Measurements from ENCODE around the gene OR52W1. TPM values are rescaled to one million over a fixed set of nuclear protein-coding genes. Genes with fewer than 3 reads are reported as not detected.
"Not testable (repeated sequence)": the region's sequence is repeated elsewhere in the genome, so short reads cannot be mapped to it uniquely, and the experiment has no call there.

Gene OR52W1
- total RNA-seq, 1 experiment from 2014 or later = not detected

DNA sequence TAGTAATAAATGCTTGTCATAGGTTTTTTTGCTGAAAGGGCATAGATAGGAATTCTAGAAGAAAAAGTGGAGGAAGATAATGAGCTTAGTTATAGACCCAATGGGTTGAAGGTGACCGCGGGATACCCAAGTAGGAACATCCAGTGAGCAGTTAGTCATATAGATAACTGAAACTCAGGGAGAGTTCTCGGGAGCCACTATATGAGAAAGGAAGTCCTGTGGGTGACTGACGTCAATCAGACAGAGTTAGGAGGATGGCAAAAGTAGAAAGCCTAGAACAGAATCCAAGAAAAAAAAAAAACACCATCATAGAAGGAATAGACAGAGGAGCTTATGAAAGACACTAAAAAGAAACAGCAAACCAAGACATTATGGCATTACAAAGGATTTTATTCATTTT, 38.2 kb downstream of the OR52W1 start:
- Histone ChIP-seq H3K27me3 (ENCODE audit: low read length) (no peaks in the 10 kb centered on the region), H3K36me3 (ENCODE audit: insufficient read depth, low read length) (no peaks in the 10 kb centered on the region), H3K4me3 (ENCODE audit: low read length) (no peak overlapping the region), H4K20me1 (ENCODE audit: insufficient read depth, low read depth, low read length) (no peaks in the 10 kb centered on the region), H3K9ac (ENCODE audit: low read length) (no peak overlapping the region), H3K79me2 (ENCODE audit: low read length) (peaks cover 21% of the 10 kb centered on the region), H3K4me1 (ENCODE audit: low read length) (peaks cover 43% of the 10 kb centered on the region), H3K27ac (ENCODE audit: low read length) (no peak overlapping the region), H3K9me2 (replicated peaks; ENCODE audit: insufficient read depth, low read length) (no peaks in the 10 kb centered on the region), H2AFZ (ENCODE audit: low read length) (no peak overlapping the region), H3K9me3 (ENCODE audit: low read length) (no peaks in the 10 kb centered on the region), H3K4me2 (ENCODE audit: low read depth, low read length, poor library complexity, severe bottlenecking) (no peak overlapping the region)
- no peak for DNase-seq

DNA sequence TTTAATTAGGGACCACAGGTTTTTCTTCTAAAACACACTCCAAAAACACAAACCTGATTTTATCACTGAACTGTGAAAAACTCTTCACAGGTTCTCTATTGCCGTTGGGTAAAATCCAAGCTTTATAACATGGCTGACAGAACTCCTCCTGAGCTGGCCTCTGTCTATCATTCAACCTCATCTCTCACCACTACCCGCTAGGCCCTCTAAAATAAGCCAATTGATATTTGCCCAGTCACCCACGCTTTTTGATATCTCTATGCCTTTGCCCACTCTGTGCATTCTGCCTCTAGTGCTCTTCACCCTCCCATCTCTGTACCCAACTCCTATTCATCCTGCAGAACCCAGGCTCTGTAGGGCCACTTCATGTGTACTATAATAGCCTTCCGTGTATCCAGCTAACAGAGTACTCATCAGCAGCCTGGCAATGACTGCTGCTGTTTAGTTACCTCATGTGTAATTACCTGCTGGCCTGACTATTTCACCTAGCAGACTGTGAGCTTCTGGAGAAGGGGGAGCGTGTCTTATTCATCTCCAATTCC, 38.8 kb downstream of the OR52W1 start:
- Histone ChIP-seq H3K9me3 (ENCODE audit: low read length) (no peaks in the 10 kb centered on the region), H3K27me3 (ENCODE audit: low read length) (no peaks in the 10 kb centered on the region), H3K36me3 (ENCODE audit: insufficient read depth, low read length) (no peaks in the 10 kb centered on the region), H3K9me2 (replicated peaks; ENCODE audit: insufficient read depth, low read length) (no peaks in the 10 kb centered on the region), H3K4me3 (ENCODE audit: low read length) (no peak overlapping the region), H3K4me1 (ENCODE audit: low read length) (peaks cover 40% of the 10 kb centered on the region), H3K27ac (ENCODE audit: low read length) (no peak overlapping the region), H3K79me2 (ENCODE audit: low read length) (peaks cover 16% of the 10 kb centered on the region), H4K20me1 (ENCODE audit: insufficient read depth, low read depth, low read length) (no peaks in the 10 kb centered on the region), H3K4me2 (ENCODE audit: low read depth, low read length, poor library complexity, severe bottlenecking) (no peak overlapping the region), H3K9ac (ENCODE audit: low read length) (no peak overlapping the region), H2AFZ (ENCODE audit: low read length) (no peak overlapping the region)
- DNase-seq = no peak

DNA sequence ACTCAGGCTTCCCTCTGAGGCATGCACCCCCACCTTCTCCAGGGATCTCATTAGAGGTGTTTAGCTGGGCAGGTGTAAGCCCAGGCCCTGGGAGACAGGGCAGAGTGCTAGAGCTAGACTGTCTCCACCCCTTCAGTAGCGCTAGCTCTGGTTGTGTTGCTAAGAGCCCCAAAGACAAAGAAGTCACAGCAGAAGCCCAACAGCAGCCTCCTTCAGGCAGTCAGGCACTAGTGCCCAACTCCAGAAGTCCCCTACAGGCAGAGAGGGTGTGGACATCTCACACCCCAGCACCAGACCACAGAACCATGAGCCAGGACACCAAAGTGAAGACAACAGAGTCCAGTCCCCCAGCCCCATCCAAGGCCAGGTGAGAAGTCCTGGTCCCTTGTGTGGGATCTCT, 39.9 kb downstream of the OR52W1 start, which contains the start of gene CNGA4:
Gene CNGA4 (plus strand): TSS at position 188 of the 400 bp plus-strand sequence. CDS start 118 bp downstream, at position 306.
- H2AFZ ChIP-seq (ENCODE audit: low read length) = no peak within 1 kb of the TSS
- H3K27me3 ChIP-seq (ENCODE audit: low read length) = no peaks in the 10 kb centered on the region
- H3K9ac ChIP-seq (ENCODE audit: low read length) = no peak within 1 kb of the TSS
- no peak within 1 kb of the TSS for H3K4me2 ChIP-seq (ENCODE audit: low read depth, low read length, poor library complexity, severe bottlenecking)
- H3K36me3 ChIP-seq (ENCODE audit: insufficient read depth, low read length) = no peaks in the 10 kb centered on the region
- no peaks in the 10 kb centered on the region for H4K20me1 ChIP-seq (ENCODE audit: insufficient read depth, low read depth, low read length)
- H3K9me3 ChIP-seq (ENCODE audit: low read length) = no peaks in the 10 kb centered on the region
- H3K4me3 ChIP-seq (ENCODE audit: low read length) = no peak within 1 kb of the TSS
- DNase-seq = no peak
- peaks cover 29% of the 10 kb centered on the region for H3K4me1 ChIP-seq (ENCODE audit: low read length)
- no peaks in the 10 kb centered on the region for H3K9me2 ChIP-seq (replicated peaks; ENCODE audit: insufficient read depth, low read length)
- H3K27ac ChIP-seq (ENCODE audit: low read length) = no peak within 1 kb of the TSS
- peaks cover 5% of the 10 kb centered on the region for H3K79me2 ChIP-seq (ENCODE audit: low read length)

DNA sequence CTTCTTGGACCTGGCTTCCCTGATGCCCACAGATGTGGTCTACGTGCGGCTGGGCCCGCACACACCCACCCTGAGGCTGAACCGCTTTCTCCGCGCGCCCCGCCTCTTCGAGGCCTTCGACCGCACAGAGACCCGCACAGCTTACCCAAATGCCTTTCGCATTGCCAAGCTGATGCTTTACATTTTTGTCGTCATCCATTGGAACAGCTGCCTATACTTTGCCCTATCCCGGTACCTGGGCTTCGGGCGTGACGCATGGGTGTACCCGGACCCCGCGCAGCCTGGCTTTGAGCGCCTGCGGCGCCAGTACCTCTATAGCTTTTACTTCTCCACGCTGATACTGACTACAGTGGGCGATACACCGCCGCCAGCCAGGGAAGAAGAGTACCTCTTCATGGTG, 41.1 kb downstream of the OR52W1 start:
- Histone ChIP-seq H3K9me2 (replicated peaks; ENCODE audit: insufficient read depth, low read length) (no peaks in the 10 kb centered on the region), H3K9ac (ENCODE audit: low read length) (no peak overlapping the region), H2AFZ (ENCODE audit: low read length) (no peak overlapping the region), H3K4me3 (ENCODE audit: low read length) (no peak overlapping the region), H3K27ac (ENCODE audit: low read length) (no peak overlapping the region), H3K79me2 (ENCODE audit: low read length) (no peaks in the 10 kb centered on the region), H3K27me3 (ENCODE audit: low read length) (no peaks in the 10 kb centered on the region), H3K9me3 (ENCODE audit: low read length) (no peaks in the 10 kb centered on the region), H3K4me1 (ENCODE audit: low read length) (peaks cover 29% of the 10 kb centered on the region), H3K4me2 (ENCODE audit: low read depth, low read length, poor library complexity, severe bottlenecking) (no peak overlapping the region), H3K36me3 (ENCODE audit: insufficient read depth, low read length) (no peaks in the 10 kb centered on the region), H4K20me1 (ENCODE audit: insufficient read depth, low read depth, low read length) (no peaks in the 10 kb centered on the region)
- DNase-seq = no peak

DNA sequence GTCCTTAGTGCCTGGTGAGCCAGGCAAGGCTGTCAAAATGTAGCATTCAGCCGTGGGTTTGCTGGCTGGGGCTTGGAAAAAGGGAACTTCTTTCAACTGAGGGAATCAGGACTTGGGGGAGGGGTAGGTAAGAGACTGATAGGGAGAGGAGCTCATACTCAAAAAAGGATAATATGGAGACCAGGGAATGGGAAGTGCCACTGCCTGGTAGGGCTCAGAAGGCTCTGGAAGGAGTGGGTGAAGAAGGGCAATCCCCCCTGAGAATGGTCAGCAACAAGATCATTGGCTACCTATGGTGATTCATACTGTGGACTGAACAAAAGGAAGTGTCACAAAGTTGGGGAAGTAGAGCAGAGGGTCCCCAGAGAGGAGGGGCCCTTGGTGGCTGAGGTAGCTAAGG, 41.8 kb downstream of the OR52W1 start:
- Histone ChIP-seq H3K4me3 (ENCODE audit: low read length) (no peak overlapping the region), H3K79me2 (ENCODE audit: low read length) (no peaks in the 10 kb centered on the region), H4K20me1 (ENCODE audit: insufficient read depth, low read depth, low read length) (no peaks in the 10 kb centered on the region), H3K27ac (ENCODE audit: low read length) (no peak overlapping the region), H3K27me3 (ENCODE audit: low read length) (no peaks in the 10 kb centered on the region), H3K9ac (ENCODE audit: low read length) (no peak overlapping the region), H3K4me2 (ENCODE audit: low read depth, low read length, poor library complexity, severe bottlenecking) (no peak overlapping the region), H3K4me1 (ENCODE audit: low read length) (peaks cover 23% of the 10 kb centered on the region), H3K9me2 (replicated peaks; ENCODE audit: insufficient read depth, low read length) (no peaks in the 10 kb centered on the region), H2AFZ (ENCODE audit: low read length) (no peak overlapping the region), H3K9me3 (ENCODE audit: low read length) (no peaks in the 10 kb centered on the region), H3K36me3 (ENCODE audit: insufficient read depth, low read length) (no peaks in the 10 kb centered on the region)
- no peak for DNase-seq

DNA sequence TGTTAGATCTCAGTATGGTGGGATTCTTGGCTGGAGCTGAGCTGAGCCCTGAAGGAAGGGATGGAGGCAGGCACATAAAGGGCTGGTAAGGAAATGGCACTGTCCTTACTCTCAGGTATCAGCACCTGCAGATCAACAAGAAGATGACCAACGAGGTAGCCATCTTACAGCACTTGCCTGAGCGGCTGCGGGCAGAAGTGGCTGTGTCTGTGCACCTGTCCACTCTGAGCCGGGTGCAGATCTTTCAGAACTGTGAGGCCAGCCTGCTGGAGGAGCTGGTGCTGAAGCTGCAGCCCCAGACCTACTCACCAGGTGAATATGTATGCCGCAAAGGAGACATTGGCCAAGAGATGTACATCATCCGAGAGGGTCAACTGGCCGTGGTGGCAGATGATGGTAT, 42.3 kb downstream of the OR52W1 start:
- H3K4me2 ChIP-seq (ENCODE audit: low read depth, low read length, poor library complexity, severe bottlenecking) = no peak overlapping the region

DNA sequence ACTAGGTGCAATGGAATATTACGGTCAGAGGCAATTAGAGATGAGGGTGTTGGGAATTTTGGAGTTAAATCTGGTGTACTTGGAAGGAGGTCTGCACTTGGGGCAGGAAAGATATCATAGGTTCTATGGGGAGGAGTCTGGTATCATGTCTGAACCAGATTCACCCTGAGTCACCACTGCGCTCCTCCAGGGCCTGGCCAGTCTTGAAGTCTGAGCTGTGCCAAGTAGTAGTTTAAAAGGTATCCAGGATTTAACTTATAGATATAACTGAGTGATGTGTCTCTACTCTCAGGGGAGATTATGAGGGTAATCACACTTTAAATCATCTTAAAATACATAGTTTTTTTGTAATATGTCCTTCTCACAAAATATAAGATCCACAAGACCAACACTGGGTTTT, 46.5 kb downstream of the OR52W1 start:
- Histone ChIP-seq H3K4me1 (ENCODE audit: low read length) (0 out of 2 replicates have a peak, but pooled peaks cover 4% of the 10 kb centered on the region), H3K36me3 (ENCODE audit: insufficient read depth, low read length) (no peaks in the 10 kb centered on the region), H3K9me3 (ENCODE audit: low read length) (no peaks in the 10 kb centered on the region), H3K27me3 (ENCODE audit: low read length) (no peaks in the 10 kb centered on the region), H3K9me2 (replicated peaks; ENCODE audit: insufficient read depth, low read length) (no peaks in the 10 kb centered on the region), H3K9ac (ENCODE audit: low read length) (no peak overlapping the region), H3K27ac (ENCODE audit: low read length) (no peak overlapping the region), H4K20me1 (ENCODE audit: insufficient read depth, low read depth, low read length) (no peaks in the 10 kb centered on the region), H3K4me3 (ENCODE audit: low read length) (no peak overlapping the region), H2AFZ (ENCODE audit: low read length) (no peak overlapping the region), H3K79me2 (ENCODE audit: low read length) (no peaks in the 10 kb centered on the region), H3K4me2 (ENCODE audit: low read depth, low read length, poor library complexity, severe bottlenecking) (no peak overlapping the region)
- DNase-seq = no peak

More for the DNA sequence above, 42.3 kb downstream of the OR52W1 start:
- no peak for DNase-seq
- Histone ChIP-seq H3K4me3 (ENCODE audit: low read length) (no peak overlapping the region), H4K20me1 (ENCODE audit: insufficient read depth, low read depth, low read length) (no peaks in the 10 kb centered on the region), H3K27me3 (ENCODE audit: low read length) (no peaks in the 10 kb centered on the region), H3K4me1 (ENCODE audit: low read length) (peaks cover 22% of the 10 kb centered on the region), H3K9ac (ENCODE audit: low read length) (no peak overlapping the region), H2AFZ (ENCODE audit: low read length) (no peak overlapping the region), H3K36me3 (ENCODE audit: insufficient read depth, low read length) (no peaks in the 10 kb centered on the region), H3K9me2 (replicated peaks; ENCODE audit: insufficient read depth, low read length) (no peaks in the 10 kb centered on the region), H3K9me3 (ENCODE audit: low read length) (no peaks in the 10 kb centered on the region), H3K79me2 (ENCODE audit: low read length) (no peaks in the 10 kb centered on the region), H3K27ac (ENCODE audit: low read length) (no peak overlapping the region)

DNA sequence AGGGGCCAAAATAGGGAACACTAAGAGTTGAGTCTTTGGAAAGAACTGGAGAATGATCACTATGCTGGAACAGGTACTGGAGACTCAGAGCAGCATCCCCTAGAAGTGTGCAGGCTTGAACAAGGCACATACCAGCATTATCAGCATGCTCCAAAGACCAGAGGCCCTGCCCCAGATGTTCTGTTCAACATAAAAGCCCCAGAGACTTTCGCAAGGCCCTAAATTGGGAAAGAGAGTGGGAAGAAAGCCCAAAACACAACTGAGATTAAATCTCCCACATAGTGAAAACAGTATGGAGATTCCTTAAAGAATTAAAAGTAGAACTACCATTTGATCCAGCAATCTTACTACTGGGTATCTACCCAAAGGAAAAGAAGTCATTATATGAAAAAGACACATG, 49.2 kb downstream of the OR52W1 start:
- H3K9ac ChIP-seq (ENCODE audit: low read length) = no peak overlapping the region
- no peaks in the 10 kb centered on the region for H4K20me1 ChIP-seq (ENCODE audit: insufficient read depth, low read depth, low read length)
- no peak for DNase-seq
- no peaks in the 10 kb centered on the region for H3K4me1 ChIP-seq (ENCODE audit: low read length)
- H2AFZ ChIP-seq (ENCODE audit: low read length) = no peak overlapping the region
- H3K4me2 ChIP-seq (ENCODE audit: low read depth, low read length, poor library complexity, severe bottlenecking) = no peak overlapping the region
- H3K9me3 ChIP-seq (ENCODE audit: low read length) = no peaks in the 10 kb centered on the region
- H3K9me2 ChIP-seq (replicated peaks; ENCODE audit: insufficient read depth, low read length) = no peaks in the 10 kb centered on the region
- no peaks in the 10 kb centered on the region for H3K79me2 ChIP-seq (ENCODE audit: low read length)
- H3K4me3 ChIP-seq (ENCODE audit: low read length) = no peak overlapping the region
- no peaks in the 10 kb centered on the region for H3K36me3 ChIP-seq (ENCODE audit: insufficient read depth, low read length)
- H3K27ac ChIP-seq (ENCODE audit: low read length) = no peak overlapping the region
- H3K27me3 ChIP-seq (ENCODE audit: low read length) = no peaks in the 10 kb centered on the region

DNA sequence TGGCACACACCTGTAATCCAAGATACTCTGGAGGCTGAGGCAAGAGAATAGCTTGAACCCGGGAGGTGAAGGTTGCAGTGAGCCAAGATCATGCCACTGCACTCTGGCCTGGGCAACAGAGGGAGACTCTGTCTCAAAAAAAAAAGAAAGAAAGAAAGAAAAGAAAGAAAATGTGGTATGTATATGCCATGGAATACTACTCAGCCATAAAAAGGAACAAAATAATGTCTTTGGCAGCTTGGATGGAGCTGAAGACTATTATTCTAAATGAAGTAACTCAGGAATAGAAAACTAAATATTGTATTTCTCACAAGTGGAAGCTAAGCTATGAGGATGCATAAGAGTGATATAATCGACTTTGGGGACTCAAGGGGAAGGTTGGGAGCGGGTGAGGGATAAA, 49.9 kb downstream of the OR52W1 start:
- H2AFZ ChIP-seq (ENCODE audit: low read length); DNase-seq; H4K20me1 ChIP-seq (ENCODE audit: insufficient read depth, low read depth, low read length); H3K36me3 ChIP-seq (ENCODE audit: insufficient read depth, low read length); H3K9me2 ChIP-seq (replicated peaks; ENCODE audit: insufficient read depth, low read length); H3K4me1 ChIP-seq (ENCODE audit: low read length); H3K9me3 ChIP-seq (ENCODE audit: low read length); H3K9ac ChIP-seq (ENCODE audit: low read length); H3K27me3 ChIP-seq (ENCODE audit: low read length); H3K27ac ChIP-seq (ENCODE audit: low read length); H3K79me2 ChIP-seq (ENCODE audit: low read length); H3K4me2 ChIP-seq (ENCODE audit: low read depth, low read length, poor library complexity, severe bottlenecking); H3K4me3 ChIP-seq (ENCODE audit: low read length): not testable (repeated sequence)

Measured in Karpas-422 (cell line).